GM12875 (cell line): ENCODE measurements around the gene TPSG1.

ENCODE experiments used
- H3K4me3 ChIP-seq: one replicate; pipeline ENCODE4 v1.5.1; 2011; ENCODE audit warnings: low read depth, low read length, control low read depth
- TF ChIP-seq, protein P1 (sequence below): IDR thresholded peaks from 2 replicates; pipeline ENCODE4 v1.5.1; 2011; ENCODE audit warnings: low read depth, mild to moderate bottlenecking, control low read depth, inconsistent platforms, low read length, moderate library complexity, borderline replicate concordance; ENCODE audit not compliant: insufficient read depth

Gene TPSG1

DNA sequence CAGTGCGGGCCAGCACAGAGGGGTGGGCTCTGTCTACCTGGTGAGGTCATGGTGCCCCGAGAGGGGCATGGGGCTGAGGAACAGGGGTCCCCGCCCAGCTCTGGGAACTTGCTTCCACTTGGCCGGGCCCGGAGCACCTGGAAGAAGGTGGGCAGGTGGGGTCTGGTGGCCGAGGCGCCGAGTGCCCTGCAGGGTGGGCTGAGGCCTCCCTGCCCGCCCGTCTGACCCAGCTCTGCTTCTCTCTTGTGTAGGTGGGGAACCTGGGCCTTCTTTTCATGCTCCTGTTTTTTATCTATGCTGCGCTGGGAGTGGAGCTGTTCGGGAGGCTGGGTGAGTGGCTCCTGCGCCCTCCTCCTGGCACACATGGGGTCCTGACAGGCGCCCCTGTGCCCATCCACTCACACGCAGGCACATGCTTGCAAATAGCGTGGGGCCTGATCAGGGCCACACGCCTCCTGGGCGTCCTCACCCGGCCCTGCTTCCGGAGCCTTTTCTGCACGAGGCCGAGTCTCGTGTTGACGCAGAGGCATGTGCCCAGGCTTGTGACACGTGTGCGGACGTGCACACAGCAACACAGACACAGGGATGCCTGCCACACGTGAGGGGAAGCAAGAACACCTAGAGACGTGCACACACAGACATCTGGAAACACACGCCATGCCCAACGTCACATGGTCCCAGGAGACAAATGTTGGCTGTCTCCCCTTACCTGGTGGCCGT lies 8.2 kb downstream of the TPSG1 start:
- H3K4me3 ChIP-seq, result no peak overlapping the region
- TF ChIP-seq, protein P1, sequence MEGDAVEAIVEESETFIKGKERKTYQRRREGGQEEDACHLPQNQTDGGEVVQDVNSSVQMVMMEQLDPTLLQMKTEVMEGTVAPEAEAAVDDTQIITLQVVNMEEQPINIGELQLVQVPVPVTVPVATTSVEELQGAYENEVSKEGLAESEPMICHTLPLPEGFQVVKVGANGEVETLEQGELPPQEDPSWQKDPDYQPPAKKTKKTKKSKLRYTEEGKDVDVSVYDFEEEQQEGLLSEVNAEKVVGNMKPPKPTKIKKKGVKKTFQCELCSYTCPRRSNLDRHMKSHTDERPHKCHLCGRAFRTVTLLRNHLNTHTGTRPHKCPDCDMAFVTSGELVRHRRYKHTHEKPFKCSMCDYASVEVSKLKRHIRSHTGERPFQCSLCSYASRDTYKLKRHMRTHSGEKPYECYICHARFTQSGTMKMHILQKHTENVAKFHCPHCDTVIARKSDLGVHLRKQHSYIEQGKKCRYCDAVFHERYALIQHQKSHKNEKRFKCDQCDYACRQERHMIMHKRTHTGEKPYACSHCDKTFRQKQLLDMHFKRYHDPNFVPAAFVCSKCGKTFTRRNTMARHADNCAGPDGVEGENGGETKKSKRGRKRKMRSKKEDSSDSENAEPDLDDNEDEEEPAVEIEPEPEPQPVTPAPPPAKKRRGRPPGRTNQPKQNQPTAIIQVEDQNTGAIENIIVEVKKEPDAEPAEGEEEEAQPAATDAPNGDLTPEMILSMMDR, result no peak

DNA sequence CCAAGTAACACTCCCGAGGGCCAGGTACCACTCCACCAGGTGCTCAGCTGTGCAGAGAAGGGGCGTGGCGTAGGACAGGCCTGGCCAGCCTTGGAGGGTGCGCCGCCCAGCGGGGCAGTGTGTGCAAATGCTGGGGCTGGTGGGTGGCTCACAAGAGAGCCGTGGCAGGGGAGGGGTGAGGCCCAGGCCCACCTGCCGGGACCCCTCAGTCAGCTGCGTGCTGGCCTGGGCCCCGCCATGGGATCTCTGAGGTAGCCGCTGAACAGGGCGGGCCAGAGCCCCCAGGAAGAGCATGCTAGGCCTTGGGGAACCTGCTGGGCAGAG lies 8.8 kb downstream of the TPSG1 start:
- TF ChIP-seq, protein P1, result no peak
- H3K4me3 ChIP-seq, result no peak overlapping the region

DNA sequence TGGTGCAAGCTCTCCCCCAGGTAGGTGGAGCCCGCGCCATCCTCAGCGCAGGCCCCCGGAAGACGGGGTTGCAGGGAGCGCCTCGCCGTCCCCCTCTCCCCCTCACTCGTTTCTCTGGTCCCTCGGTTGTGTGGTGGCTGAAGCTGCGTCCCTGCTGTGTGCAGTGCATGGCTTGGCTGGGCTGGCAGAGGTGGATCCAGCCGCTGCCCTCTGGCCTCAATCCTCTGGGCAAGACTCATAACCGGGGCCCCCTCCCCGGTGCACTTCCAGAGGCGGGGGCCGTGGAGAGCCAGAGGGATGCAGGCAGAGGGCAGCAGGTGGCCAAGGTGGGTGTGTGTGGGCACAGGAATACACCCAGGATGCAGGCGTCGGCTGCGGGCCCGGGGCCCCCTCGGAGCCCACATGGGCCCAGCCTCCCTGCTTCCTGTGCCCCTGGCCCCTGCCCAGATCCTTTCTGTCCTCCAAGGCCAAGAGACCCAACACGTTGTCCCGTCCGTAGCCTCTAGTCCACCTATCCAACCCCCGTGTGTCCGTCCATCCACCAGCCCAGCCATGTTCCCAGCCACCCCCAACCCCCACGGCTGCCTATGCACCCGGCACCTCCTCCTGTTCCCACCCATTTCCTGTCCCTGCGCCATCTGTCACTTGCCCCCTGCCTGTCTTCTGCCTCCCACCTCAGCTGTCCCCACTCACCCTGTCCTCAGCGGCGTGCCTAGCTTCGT lies 9.3 kb downstream of the TPSG1 start:
- no peak overlapping the region for H3K4me3 ChIP-seq
- TF ChIP-seq, protein P1, result no peak

DNA sequence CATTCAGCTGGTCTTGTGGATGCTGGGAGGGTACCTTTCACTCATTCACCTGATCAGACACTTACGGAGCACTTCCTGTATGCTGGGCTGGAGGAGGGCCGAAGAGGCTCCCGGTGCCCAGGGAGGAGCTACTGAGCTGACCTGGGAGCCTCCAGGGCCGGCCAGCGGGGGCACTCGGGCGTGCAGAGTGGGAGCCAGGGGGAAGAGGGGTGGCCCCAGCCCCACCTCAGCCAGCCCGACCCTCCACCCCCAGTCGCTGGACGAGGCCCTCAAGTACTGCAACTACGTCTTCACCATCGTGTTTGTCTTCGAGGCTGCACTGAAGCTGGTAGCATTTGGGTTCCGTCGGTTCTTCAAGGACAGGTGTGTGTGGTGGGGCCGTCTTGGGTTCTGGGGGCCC lies 10.3 kb downstream of the TPSG1 start:
- H3K4me3 ChIP-seq, result no peak overlapping the region
- TF ChIP-seq, protein P1, result no peak

DNA sequence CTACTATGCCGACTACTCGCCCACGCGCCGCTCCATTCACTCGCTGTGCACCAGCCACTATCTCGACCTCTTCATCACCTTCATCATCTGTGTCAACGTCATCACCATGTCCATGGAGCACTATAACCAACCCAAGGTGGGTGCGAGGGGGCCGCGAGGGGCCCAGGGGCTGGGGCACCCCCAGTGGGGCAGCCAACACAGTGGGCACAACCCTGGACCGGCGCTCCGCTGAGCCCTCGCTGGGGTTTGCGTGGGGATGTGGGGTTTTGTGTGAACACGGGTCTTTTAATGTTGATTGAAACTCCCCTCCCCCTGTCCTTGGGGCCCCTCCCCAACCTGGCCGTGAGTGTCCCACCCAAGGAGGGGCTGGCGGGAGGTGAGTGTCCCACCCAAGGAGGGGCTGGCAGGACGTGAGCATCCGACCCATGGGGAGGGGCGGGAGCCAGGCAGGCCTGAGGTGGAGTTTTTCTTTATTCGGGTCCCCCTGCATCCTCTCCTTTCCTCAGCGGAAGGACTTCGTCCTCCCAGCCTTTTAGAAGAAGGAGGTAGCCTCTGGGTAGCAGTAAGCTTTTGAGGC lies 11.2 kb downstream of the TPSG1 start:
- H3K4me3 ChIP-seq, result no peak overlapping the region
- TF ChIP-seq, protein P1, result no peak

DNA sequence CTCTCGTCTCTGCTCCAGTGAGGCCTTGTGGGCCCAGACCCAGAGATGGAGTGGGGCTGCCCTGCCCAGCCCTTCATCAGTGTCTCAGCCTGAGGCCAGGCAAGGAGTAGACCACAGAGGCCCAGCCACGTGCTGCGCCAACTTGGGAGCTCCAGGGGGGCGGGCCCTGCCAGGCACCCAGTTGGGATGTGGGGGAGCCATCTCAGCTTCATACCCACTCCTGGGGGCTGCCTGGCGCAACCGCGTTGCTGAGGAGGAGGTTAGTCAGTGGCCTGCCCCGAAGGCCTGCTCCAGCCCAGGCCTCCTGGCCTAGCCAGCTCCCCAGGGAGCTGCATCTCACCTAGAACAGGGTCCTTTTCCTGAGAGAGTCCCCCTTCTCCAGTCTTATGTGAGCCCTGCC lies 11.8 kb downstream of the TPSG1 start:
- TF ChIP-seq, protein P1, result no peak

DNA sequence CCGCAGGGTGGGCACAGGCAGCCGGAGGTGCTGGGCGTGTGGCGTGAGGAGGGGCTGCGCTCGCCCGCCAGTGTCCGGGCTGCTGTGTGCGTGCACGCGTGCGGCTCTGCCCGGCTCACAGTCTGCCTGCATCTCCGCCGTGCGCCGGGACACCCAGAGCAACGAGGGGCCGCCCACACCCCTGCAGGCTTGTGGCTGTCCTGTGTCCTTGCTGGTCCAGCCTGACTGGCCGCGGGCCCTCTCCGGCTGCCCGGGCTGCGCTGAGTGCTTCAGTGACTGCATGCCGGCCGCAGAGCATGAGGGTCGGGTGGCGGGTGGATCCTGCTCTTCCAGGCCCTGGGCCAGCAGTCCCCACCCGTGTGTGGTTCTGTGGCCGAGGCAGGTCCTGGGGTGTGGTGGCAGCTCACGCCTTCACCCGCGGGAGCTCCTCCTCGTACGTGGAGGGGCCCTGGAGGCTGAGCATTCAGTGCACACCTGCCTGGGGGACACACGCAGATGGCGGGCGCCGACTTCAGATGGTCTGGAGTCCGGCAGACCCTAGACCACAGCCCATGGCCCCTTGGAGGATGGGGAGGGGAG lies 12.4 kb downstream of the TPSG1 start:
- no peak overlapping the region for H3K4me3 ChIP-seq
- TF ChIP-seq, protein P1, result no peak

More for the DNA sequence above, 11.8 kb downstream of the TPSG1 start:
- no peak overlapping the region for H3K4me3 ChIP-seq
